Right ventricle myocardium inferior (tissue), 1 donor: ENCODE data around the gene PTH1R. TPM values are rescaled to one million over a fixed set of nuclear protein-coding genes. Genes with fewer than 3 reads are reported as not detected.

Experiments
- ATAC-seq: fragments of 200-7000 bp; cut with Tn5 transposase; one replicate; pipeline ENCODE4 v1.9.1; 2020; ENCODE audit warnings: mild to moderate bottlenecking, moderate library complexity
- DNase-seq: peaks from one replicate; pipeline ENCODE4 v3.0.0; 2021; ENCODE audit errors: missing footprints
- intact Hi-C: fragments of 100-400 bp; cut with DNase I; formaldehyde crosslinking; loops from one replicate; pipeline ENCODE4 v1.11.0; 2022
- total RNA-seq: library from RNA; stranded (reverse); fragmentation: NEBNext Ultra II Directional; extraction: Animal tissue kit (Norgen Biotek cat#: 25700); gene quantifications from one replicate; pipeline ENCODE4 v1.2.1, GENCODE V29; 2021
- donor health status: DM: no; HTN: yes; CAD: no; lungs with severe emphysema.

The PTH1R gene
- total RNA-seq, 1 donor from 2014 or later: 12.7 TPM

DNA sequence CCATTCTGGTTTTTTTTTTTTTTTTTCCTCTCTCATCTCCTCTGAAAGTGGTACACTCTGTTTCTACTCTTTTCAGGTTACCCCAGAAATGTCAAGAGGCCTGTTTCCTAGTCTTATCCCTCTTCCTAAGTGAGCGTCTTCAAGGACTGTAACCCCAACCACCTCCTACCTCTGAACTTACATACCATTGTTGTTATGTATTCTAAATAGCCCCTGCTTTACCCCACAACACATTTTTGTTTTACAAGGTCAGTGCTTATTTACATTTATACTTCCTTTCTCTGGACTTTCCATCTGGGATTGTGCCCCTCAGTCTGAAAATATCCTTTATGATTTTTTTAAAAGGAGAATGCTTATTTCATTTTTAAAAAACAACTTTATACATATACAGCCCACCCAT, 38.8 kb downstream of the PTH1R start:
- DNase-seq (no peak), ATAC-seq (no peak)
- intact Hi-C loops: no loop called here

- intact Hi-C loops: no loop called here
- DNase-seq (no peak), ATAC-seq (no peak)
These were observed 39.3 kb downstream of the PTH1R start for GRCh38 chr3:46916799-46917198.

- DNase-seq: no peak
- ATAC-seq: no peak
- intact Hi-C loops: no loop called here
These were observed 39.7 kb downstream of the PTH1R start for GRCh38 chr3:46917257-46917656.

GRCh38 chr3:46918202-46918601, 40.7 kb downstream of the PTH1R start:
- intact Hi-C loops: no loop called here
- ATAC-seq (no peak), DNase-seq (no peak)

DNA sequence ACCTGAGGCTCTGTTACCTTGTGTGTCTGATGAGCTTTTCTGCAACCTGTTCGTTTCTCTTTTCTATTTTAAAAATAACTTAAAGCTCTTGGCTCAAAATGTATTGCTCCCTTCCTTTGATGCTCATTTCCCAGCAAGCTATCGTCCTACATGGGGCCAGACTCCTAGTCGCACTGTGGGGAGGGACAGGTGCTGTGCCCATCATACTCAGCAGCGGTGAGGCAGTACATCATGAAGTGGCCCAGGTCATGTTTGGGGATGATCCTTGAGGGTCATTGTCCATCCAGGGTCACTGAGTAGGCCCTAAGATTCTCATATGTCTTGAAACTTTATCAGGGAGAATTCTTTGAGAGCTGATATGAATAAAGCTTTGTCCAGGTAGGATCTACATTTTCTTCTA, 41.1 kb downstream of the PTH1R start:
- intact Hi-C loops: no loop called here
- DNase-seq: no peak
- ATAC-seq: no peak

- intact Hi-C loops: no loop called here
- DNase-seq: peak; percentile 21
These were observed 43.5 kb downstream of the PTH1R start for GRCh38 chr3:46921041-46921440.

DNA sequence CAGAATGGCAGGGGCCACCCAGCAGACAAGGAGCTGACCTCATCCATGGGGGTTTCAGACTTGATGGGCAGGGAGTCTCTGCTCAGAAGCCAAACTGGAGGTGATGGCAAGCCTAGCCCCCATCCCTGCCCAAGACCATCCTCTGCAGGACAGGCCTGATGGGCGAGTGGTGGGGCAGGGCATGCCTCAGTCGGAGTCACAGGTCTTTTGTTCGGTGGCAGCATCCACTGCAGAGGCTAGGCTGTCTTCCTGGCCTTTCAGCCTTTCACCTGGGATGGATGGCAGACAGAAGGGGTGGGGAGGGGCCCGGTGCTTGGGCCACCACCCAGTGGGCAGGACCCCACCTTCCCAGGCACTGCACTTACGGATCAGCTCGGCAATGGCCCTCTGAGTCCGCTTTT, 44.4 kb downstream of the PTH1R start:
- intact Hi-C loops: no loop called here
- DNase-seq (no peak), ATAC-seq (no peak)

More at GRCh38 chr3:46921041-46921440, 43.5 kb downstream of the PTH1R start:
- no peak for ATAC-seq

DNA sequence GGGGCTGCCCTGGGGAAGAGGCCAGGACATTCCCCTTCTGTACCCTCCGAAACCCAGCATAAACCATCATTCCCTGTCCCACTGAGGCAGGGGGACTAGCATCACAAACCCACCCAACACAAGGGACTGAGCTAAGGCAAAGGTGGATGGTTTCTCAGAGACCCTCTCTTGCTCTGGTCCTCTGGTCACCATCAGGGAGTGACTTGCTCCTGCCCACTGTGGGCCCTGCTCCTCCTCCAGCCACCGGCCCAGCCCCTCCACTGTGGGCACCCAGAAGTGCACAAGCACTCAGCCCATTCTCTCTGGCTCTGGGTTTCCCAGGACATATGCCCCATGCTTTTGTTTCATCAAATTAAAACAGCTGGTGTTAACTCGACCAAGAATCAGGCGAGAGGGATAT, 44.9 kb downstream of the PTH1R start:
- no peak for DNase-seq
- intact Hi-C loops: no loop called here

GRCh38 chr3:46922871-46923558, 45.5 kb downstream of the PTH1R start:
- DNase-seq (no peak), ATAC-seq (no peak)
- intact Hi-C loops: loop anchor here (1.0 kb wide), 1 partner anchor 75 kb away; no protein-coding TSS in a partner anchor

More for the DNA sequence above, 44.9 kb downstream of the PTH1R start:
- no peak for ATAC-seq

GRCh38 chr3:46923559-46924350, 46.2 kb downstream of the PTH1R start:
- intact Hi-C loops: loop anchor here (1.0 kb wide), 1 partner anchor 75 kb away; no protein-coding TSS in a partner anchor

GRCh38 chr3:46924921-46925584, 47.5 kb downstream of the PTH1R start:
- ATAC-seq (no peak), DNase-seq (no peak)
- intact Hi-C loops: no loop called here

More at GRCh38 chr3:46923559-46924350, 46.2 kb downstream of the PTH1R start:
- ATAC-seq: peak; percentile 27
- DNase-seq: no peak

DNA sequence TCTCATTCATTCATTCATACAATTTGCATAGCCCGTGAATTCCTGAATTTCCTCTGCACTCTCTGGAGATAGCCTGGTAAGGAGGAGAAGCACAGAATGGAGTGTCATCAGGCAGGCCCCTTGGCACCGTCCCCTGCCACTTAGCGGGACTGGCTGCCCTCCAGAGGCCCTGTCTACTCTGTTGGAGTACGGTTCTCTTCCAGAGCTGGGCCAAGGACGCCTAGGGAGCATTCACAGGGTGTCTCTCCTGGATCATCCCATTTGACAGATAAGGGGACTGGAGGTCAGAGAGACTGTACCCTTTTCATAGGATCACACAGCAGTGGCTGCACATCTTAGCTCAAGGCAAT, 48.0 kb downstream of the PTH1R start:
- DNase-seq: peak; percentile 86
- intact Hi-C loops: no loop called here
- peak; percentile 73 for ATAC-seq

- ATAC-seq: no peak
- no peak for DNase-seq
- intact Hi-C loops: no loop called here
These were observed 48.5 kb downstream of the PTH1R start for GRCh38 chr3:46926039-46926438.

- DNase-seq: no peak
- no peak for ATAC-seq
These were observed 48.9 kb downstream of the PTH1R start for GRCh38 chr3:46926447-46926846.

DNA sequence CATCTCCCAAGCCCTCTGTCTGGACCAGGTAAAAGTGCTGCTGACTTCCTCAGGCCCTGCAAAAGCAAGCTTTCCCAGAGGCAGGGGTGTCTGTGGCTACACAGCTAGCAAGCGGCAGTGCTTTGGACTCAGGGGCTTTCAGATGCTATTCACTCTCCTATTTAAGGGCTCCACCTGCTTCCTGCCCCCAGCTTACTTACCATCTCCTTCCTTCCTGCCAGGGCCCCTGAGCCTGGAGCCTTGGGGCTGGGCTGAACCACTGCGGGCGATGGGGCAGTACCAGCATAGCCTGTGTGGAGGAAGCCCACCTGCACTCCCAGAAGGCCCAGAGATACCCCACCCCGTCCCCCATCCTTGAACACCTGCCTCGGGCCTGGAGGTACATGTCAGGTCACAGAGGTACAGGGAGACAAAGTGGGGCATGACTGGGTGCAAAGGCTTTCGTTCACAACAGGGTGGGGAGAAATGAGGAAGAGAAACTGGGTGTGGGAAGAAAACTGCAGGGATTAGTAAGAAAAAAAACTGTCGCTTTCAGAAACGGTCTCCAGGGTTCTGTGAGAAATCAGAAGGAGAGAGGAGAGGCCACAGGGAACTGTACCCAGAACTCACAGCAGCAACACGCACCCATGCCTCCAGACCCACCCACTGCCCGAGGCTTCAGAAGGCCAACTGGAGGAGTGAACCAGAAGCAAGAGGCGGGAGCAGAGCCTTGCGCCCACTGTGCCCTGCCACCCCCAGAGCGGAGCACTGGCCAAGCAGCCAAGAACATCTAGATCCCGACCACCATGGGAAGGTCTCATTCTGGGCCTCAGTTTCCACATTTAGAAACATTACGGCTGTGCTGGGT, 49.6 kb downstream of the PTH1R start:
- ATAC-seq: no peak
- intact Hi-C loops: no loop called here
- DNase-seq: no peak

More at GRCh38 chr3:46926447-46926846, 48.9 kb downstream of the PTH1R start:
- intact Hi-C loops: no loop called here

GRCh38 chr3:46927718-46928073, 50.2 kb downstream of the PTH1R start:
- DNase-seq (no peak), ATAC-seq (no peak)
- intact Hi-C loops: no loop called here

- intact Hi-C loops: no loop called here
- ATAC-seq: no peak
These were observed 50.8 kb downstream of the PTH1R start for GRCh38 chr3:46928282-46928681.

DNA sequence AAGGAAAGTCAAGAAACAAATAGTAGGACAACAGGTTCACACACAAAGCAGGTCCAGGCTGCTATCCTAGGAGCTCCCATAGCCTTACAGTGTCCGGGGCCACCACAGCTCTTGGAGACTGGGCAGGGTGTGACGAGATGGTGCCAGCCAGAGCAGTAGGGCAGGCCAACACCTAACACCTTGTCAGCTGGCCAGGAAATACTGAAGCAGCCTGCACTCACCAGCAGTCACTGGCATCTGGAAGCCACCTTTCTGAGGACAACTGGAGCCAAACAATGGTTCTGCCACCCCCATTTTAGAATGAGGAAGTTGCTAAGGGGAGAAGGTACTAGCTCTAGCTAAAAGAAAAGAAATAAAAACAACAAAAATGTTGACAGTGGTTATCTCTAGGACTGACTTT, 51.8 kb downstream of the PTH1R start:
- DNase-seq (no peak), ATAC-seq (peak; percentile 69)
- intact Hi-C loops: no loop called here

More at GRCh38 chr3:46928282-46928681, 50.8 kb downstream of the PTH1R start:
- no peak for DNase-seq
